NCI-H526 treated with DMSO at 0.1 percent for 48 hours (cell line): Measurements from ENCODE around the gene PI4K2B.
"Not testable (repeated sequence)": the region's sequence is repeated elsewhere in the genome, so short reads cannot be mapped to it uniquely, and the experiment has no call there.

Experiments
- DNase-seq: peaks from one replicate; lab custom pipeline; 2025; lab: John Stamatoyannopoulos, UW

PI4K2B gene

DNA sequence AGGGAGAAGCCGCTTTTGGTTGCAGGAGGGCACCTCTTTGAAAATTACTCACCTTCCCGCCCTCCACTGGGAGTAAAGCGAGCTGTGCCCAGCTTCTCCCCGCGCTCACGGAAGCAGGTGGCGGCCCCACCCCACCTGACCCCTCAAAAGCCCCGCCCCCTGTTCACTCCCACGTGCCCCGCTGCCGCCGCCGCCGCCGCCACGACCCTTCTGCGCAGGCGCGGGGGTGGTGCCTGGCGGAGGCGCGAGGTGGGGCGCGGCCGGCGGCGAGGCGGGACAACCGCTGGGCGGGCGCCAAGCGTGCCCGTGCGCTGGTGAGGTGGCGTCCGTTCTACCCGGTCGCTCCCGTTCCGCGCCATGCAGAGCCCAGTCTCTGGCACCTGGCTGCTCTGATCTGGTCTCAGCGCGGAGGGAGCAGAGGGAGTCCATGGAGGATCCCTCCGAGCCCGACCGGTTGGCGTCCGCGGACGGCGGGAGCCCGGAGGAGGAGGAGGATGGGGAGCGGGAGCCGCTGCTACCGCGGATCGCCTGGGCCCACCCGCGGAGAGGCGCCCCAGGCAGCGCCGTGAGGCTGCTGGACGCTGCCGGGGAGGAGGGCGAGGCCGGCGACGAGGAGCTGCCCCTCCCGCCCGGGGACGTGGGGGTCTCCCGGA is at the start of gene PI4K2B:
Gene PI4K2B, plus strand, starts transcription at position 297 of the 653 bp plus-strand sequence. Its CDS starts 131 bp downstream, at position 428.
- DNase-seq, result peak; percentile 82

DNA sequence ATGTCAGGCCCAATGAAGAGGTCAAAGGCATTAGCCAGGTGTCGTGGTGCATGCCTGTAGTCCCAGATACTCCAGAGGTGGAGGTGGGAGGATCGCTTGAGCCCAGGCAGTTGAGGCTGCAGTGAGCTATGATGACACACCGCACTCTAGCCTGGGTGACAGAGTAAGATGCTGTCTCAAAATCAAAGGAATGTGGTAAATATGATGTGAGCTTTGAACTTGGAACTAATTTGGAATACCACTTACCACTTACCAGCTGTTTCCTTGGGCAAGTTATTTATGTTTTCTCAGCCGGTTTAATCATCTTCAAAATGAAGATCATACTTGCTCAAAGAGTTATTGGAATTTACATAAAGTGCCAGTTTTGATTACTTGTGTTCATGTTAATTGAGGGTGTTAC is 49.8 kb upstream of the PI4K2B start:
- DNase-seq, result no peak

DNA sequence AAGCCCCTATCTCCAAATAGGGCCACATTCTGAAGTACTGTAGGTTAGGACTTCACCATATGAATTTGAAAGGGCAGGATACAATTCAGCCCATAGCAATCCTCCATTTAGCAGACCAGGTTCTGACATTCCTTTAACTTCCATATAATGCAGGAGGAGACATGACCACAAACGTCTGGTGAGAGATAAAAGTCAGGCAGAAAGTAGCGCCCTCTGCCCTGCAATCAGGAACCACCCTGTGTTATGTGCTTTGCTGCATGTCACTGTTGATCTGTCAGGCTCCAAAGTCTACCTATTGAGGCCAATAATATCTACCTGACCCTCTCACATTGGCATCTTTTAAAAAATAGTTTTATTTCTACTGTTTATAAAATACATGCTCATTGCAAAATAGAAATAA is 43.4 kb upstream of the PI4K2B start:
- no peak for DNase-seq

DNA sequence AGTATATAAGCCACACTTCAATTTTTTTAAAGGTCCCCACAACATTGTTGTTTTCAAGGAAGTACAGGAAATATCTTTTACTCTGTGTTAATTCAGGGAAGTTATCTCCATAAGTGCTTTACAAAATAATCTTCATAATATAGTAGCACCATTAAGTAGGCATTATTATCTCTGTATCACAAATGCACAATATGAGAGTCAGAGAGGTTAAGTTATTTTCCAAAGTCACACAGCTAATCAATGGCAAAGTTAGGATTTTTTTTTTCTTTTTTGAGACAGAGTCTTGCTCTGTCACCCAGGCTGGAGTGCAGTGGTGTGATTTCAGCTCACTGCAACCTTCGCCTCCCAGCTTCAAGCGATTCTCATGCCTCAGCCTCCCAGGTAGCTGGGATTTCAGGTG is 35.1 kb upstream of the PI4K2B start:
- no peak for DNase-seq

DNA sequence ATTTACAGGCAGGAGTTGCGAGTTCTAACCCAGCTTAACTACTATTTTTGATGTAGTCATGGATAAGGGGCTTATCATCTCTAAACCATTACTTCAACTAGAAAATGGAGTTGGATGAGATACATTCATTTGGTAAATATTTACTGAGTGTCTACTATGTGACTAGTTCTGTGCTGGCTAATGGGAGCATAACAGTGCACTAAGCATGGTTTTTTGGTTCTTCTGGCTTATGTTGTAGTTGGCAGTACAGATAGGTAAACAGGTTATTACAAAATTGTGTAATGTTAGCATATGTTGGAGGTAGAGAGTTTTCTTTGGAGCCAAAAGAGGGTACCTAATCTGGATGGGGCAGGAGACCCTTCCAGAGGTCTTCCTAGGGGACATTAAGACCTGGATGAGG is 25.8 kb upstream of the PI4K2B start:
- DNase-seq, result no peak

DNA sequence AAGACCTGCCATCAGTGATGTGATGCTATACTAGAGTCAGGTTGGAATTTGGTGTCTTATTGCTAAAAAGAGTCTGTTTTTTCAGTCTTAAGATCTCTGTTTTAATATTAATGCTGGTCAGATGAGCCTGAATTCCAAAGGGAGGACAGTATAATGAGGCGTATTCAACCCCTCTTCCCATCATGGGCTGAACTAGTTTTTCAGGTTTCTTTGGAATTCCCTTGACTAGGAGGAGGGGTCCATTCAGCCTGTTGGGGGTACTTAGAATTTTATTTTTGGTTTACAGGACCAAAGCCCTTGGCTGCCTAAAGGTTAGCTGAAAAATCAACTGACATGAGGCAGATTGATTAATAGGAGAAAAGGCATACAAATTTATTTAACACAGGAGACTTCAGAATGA is 24.1 kb upstream of the PI4K2B start:
- no peak for DNase-seq

DNA sequence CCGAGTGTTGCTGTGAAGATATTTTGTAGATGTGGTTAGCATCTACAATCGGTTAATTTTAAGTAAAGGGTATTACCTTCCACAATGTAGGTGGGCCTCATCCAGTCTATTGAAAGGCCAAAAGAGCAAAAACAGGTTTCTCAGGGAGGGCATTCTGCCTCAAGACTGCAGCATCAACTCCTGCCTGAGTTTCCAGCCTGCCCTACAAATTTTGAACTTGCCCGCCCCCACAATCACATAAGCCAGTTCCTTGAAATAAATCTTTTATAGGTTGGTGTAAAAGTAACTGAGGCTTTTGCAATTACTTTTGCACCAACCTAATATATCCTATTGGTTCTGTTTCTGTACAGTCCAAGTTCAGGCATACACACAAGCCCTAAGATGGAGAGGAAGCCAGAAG is 22.1 kb upstream of the PI4K2B start:
- DNase-seq, result no peak

DNA sequence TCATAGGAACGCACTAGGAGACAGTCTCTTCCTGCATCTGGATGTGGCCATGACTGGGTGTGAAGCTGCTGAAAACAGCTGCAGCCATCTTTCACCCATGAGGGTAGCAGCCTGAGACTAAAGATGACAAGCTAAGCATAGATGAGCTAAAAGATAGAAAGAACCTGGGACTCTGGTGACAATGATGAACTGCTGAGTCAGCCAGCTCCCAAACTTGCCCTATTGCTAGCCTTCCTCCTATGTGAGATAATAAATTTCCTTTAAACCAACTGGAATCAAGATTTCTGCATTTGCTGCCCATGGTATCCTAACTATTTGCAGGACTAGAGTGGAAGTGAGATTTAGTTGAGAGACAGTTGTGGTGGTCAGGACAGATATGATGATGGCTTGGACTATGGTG is 21.0 kb upstream of the PI4K2B start:
- DNase-seq, result no peak

DNA sequence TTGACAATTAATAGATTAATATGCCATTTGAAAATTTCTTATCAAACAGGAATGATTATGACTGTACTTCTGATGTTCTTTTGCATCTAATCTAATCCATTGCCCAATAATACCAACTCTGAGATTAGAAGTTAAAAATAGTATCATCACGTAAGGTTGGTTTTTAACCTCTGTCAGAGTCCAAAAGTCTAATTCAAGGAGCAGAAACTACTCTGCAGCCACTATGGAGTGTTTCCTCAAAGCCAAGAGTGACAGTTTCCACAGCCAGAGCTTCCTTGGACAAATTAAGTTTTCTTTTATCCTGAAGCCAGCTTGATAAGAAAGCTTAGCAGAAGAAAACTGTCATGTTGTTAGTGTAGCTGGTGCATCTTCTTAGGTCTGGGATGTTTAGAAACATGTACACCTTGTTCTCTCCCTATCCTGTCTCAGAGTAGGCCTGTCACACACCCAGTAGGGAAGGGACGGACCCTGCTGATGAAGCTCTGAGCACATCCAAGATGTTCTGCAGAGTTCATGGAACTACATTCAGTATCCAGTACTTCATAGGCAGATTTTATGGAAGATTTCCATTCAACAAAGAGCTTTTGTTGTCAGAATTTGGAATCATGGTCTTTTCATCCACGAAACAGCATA is 20.4 kb upstream of the PI4K2B start:
- DNase-seq, result no peak

DNA sequence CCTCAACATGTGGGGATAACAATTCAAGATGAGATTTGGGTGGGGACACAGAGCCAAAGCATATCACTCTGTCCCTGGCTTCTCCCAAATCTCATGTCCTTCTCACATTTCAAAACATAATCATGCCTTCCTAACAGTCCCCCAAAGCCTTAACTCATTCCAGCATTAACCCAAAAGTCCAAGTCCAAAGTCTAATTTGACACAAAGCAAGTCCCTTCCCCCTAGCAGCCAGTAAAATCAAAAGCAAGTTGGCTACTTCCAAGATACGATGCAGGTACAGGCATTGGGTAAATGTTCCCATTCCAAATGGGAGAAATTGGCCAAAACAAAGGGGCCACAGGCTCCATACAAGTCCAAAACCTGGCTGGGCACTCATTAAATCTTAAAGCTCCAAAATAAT is 19.1 kb upstream of the PI4K2B start:
- not testable (repeated sequence) for DNase-seq

DNA sequence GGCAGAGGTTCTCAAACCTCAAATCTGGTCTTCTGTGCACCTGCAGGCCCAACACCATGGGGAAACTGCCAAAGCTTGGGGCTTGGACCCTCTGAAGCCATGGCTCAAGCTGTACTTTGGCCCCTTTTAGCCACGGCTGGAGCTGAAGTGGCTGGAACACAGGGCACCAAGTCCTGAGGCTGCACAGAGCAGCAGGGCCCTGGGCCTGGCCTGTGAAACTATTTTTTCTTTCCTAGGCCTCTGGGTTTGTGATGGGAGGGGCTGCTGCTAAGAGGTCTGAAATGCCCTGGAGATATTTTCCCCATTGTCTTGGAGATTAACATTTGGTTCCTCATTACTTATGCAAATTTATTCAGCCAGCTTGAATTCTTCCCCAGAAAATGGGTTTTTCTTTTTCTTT is 18.3 kb upstream of the PI4K2B start:
- no peak for DNase-seq

DNA sequence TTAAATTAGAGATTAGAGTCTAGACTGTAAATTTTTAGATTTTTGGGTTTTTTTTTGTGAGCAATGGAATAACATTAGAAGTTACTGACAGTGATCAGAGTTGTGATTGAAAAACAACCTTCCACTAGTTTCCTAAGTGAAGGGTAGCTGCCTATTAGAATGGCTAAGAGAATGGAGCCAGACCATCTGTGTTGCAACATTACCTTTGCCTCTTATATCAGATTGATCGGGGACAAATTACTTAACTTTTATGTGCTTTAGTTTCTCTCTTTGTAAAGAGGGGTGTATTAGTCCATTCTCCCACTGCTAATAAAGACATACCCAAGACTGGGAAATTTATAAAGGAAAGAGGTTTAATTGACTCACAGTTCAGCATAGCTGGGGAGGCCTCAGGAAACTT is 12.5 kb upstream of the PI4K2B start:
- no peak for DNase-seq

DNA sequence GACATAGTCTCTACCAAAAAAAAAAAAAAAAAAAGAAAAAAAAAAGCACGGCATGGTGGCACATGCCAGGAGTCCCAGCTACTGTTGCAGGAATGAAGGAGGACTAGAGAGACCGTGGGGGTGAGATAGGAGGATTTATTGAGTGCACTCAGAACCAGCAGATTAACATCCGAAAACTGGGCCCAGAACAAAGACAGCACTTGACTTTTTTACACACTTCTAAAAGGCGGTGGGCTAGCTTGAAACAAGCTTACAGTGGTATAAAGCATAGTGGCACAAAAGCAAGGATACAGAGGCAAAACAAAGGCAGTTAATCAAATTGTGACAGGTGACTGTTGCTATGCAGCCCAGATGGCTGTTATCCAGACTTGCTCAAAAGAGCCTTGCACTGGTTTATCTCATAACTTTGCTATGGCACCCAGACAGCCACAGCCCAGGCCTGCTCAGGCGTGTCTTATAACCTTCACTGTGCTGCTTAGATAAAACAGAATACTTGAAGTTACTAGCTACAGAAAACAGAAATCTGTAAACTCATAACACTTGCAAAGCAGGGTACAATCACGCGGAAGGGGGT is 9.9 kb upstream of the PI4K2B start:
- no peak for DNase-seq

DNA sequence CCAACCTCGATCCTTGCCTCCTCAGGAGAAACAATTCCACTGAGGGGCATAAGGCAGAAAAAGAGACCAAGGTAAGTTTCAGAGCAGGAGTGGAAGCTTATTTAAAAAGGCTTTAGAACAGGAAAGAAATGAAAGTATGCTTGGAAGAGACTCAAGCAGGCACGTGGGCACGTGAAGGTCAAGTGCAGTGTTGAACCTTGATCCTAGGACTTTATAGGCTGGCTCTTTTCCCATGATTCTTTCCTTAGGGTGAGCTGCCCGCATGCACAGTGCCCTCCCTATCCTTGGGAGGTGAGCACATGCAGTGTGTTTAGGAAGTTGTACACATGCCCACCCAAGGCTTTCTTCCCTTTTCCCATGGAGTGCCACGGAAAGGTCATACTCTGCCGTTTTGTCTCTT is 4.0 kb upstream of the PI4K2B start:
- DNase-seq, result no peak

DNA sequence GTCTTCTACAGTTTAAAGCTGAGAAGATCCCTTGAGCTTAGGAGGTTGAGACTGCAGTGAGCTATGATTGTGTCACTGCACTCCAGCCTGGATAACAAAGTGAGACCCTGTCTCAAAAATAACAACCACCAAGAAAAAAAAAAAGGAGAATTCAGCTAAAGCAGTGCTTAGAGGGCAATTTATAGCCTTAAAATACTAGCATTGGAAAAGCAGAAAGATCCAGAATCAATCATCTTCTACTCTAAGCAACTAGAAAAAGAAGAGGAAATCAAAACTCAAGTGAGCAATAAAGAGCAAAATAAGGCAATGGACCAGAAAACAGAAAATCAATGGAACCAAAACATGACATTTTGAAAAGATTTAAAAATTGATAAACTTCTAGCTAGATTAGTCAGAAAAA is 639 bp upstream of the PI4K2B start:
- DNase-seq, result no peak

DNA sequence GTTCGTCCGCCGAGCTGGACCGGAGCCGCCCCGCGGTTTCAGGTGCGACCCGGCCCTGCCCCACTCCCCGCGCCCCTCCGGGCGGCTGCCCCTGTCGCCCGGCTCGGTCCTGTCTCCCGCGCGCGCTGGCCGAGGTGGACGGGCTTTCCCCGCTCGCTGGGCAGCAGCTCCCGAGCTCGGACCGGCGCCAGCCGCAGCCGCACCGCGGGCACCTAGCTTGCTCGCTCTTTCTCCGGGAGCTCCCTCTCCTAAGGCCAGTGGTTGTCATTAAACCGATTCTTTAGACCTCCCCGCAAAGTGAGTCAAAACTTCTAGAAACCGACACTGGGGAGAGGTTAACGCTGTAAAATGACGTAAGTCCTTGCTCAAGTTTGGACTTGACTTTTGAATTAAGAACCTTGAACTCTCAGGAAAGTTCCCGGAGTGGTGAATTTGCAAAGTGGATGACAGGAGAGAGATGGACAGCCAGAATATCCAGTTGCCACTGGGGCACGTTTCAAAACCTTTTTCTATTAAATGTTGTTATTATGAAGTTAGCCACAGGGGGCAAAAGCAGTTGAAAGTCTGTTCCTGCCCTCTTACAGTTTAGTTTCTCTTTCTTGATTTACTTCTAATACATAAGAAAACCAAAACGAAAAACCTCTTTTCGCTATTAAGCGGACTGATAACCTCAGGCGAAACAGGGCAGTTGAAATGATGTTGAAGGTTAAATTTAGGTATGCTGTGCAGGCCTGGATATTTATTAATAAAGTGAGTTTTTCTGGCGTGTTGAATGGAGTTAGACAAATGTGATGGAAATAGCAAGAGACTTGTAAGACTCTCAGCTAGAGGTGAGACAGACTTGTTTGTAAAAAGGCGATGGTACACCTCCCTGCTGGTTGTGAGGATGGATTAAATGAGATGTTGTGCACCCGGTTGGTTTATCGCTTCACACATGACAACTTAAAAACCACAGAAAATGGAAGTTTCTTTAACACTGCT is 847 bp downstream of the PI4K2B start:
- peak; percentile 49 for DNase-seq

DNA sequence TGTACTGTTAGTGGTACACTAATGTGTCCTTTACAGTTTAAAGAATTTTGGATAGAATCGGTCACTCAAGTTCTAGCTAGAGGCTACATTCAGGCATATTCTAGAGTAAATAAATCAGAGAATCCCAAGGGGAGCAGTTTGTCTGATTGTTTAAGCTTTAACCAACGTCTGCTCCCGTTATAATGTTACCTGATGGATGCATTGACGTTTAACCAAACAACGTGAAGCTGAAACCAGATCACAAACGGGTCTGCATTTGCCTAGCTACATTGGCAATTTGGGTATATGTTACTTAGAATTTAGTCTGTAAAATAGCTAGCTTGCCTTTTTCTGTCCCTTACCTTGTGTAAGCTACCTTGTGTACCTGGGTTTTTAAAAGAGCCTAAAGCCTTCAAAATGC is 1.6 kb downstream of the PI4K2B start:
- DNase-seq, result no peak

DNA sequence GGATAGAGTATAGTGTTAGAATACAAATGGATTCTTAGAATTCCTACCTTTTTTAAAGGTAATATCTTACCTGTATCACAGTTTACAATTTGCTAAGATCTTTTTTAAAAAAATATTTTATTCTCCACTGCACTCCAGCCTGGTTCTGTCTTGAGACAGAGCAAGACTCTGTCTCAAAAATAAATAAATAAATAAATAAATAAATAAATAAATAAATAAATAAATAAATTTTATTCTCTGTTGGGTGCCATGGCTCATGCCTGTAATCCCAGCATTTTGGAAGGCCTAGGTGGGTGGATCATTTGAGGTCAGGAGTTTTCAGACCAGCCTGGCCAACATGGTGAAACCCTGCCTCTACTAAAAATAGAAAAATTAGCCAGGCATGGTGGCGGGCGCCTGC is 2.2 kb downstream of the PI4K2B start:
- not testable (repeated sequence) for DNase-seq

DNA sequence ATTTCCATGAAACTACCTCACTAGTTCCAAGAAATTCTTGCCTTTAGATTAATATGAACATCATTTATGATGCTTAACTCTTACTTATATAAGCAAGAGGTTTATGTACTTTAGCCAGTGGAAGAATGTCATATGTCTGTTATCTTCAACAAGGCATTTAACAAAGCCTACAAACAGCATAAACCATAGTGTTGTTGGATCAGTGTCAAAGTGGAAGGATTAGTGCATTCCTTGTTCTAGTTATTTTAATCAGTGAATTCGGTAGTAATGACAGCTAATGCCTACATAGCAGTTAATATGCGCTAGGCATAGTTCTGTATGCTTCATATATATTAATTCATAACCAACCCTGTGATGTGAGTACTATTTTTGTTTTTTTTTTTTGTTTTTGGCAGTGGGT is 3.1 kb downstream of the PI4K2B start:
- no peak for DNase-seq

DNA sequence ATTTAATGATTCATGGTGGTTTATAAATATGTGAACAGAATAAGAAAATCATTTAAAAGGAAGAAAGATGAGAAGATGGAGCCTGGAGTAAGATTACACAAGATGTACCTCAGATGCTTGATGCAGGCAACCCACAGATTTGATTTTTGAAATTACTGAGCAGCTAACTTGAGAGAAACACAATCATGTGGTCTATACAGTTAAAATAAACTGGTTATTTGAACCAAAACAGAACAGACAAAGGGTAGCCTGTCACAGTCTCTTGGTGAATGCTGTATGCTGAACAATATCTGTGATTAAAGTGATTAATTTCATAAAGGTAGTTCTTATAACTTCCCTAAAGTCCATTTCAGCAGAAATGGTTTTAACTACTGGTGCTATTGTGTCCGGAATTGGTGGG is 4.2 kb downstream of the PI4K2B start:
- DNase-seq, result no peak

DNA sequence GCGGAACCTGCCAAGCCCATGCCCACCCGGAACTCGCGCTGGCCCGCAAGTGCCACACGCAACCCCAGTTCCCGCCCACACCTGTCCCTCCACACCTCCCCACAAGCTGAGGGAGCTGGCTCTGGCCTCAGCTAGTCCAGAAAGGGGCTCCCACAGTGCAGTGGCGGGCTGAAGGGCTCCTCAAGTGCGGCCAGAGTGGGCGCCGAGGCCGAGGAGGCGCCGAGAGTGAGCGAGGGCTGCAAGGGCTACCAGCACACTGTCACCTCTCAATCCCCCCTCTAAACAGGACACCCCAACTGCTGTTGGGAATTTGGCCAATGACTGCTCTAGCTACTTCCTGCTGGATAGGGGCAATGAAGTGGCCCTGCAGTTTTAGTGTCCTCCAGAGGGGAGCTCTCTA is 5.7 kb downstream of the PI4K2B start:
- DNase-seq, result not testable (repeated sequence)

DNA sequence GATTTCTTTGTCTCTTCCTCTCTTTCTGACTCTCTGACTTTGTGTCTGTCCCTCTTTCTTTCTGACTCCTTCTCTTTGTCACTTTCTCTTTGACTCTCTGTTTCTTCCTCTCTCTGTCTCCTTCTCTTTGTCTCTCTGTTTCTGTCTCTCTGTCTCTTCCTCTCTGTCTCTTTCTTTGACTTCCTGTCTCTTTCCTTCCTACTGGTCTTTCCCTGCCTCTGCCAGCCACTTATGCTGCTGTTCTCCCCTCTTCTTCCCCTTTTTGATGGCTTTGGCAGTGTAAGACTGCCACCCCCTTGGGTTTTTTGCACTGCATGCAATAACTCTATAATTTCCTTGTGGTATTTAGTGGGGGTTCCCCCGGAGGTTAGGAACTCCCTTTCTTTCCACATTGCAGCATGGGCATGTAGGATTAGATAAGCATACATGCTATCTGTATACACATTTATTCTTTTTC is 6.9 kb downstream of the PI4K2B start:
- not testable (repeated sequence) for DNase-seq
